ENCODE results near the gene TMEM238L. TPM values are rescaled to one million over a fixed set of nuclear protein-coding genes. Genes with fewer than 3 reads are reported as not detected.

TMEM238L gene
- total and polyA plus RNA-seq, 2 donors (not counting 3 experiments of a cell fraction or from before 2014, with no cell fraction given) = not detected

GRCh38 chr17:10809605-10810004 is 5.7 kb upstream of the TMEM238L start:
- Histone ChIP-seq H3K36me3 (ENCODE audit: control insufficient read depth in 2 of 2, extremely low read depth in 1 of 2, insufficient read depth in 2 of 2, low read length in 2 of 2) (no peaks in the 10 kb centered on the region), H3K27me3 (ENCODE audit: control insufficient read depth in 2 of 2, insufficient read depth in 2 of 2, low read length in 2 of 2) (no peaks in the 10 kb centered on the region), H3K9ac (replicated peaks; ENCODE audit: extremely low read depth, insufficient read depth, low read length) (no peak overlapping the region), H3K4me1 (ENCODE audit: control insufficient read depth, extremely low read depth, insufficient read depth, low read length) (no peaks in the 10 kb centered on the region), H3K4me3 (replicated peaks in 1 of 3; ENCODE audit: insufficient read depth in 1 of 3, low read depth in 1 of 3, low read length in 3 of 3) (no peak overlapping the region), H3K4me2 (ENCODE audit: insufficient read depth, low read length) (no peak overlapping the region), H3K79me2 (ENCODE audit: control insufficient read depth, insufficient read depth, low read length) (no peaks in the 10 kb centered on the region), H4K20me1 (replicated peaks; ENCODE audit: control insufficient read depth, extremely low read depth, insufficient read depth, low read length) (no peaks in the 10 kb centered on the region), H3K9me1 (replicated peaks; ENCODE audit: control insufficient read depth, extremely low read depth, insufficient read depth, low read length) (no peaks in the 10 kb centered on the region), H3K27ac (ENCODE audit: insufficient read depth, low read depth, low read length) (no peak overlapping the region), H2AFZ (ENCODE audit: low read depth, low read length) (no peak overlapping the region), H3K9me3 (replicated peaks; ENCODE audit: control insufficient read depth, insufficient read depth, low read length) (no peaks in the 10 kb centered on the region)
- ChIA-PET POLR2A (no interaction called here), CTCF (no interaction called here)
- FAIRE-seq (no peak), DNase-seq (ENCODE audit: low read depth, low spot score) (no peak)
- intact Hi-C loops (cut with micrococcal nuclease) (no loop called here), dilution Hi-C loops (cut with MboI; ENCODE audit: extremely low pct_ligation_motif_present, low sequenced_read_pairs) (no loop called here)
- TF ChIP-seq POLR2A (IDR thresholded peaks at IDR 0.05; ENCODE audit: low read depth, low read length) (no peak), MYC (IDR thresholded peaks at IDR 0.05; ENCODE audit: low read depth, low read length) (no peak), CTCF (IDR thresholded peaks at IDR 0.05; ENCODE audit: extremely low read depth in 1 of 2, insufficient read depth in 1 of 2, low read depth in 1 of 2, low read length in 2 of 2) (no peak), EZH2 (IDR thresholded peaks at IDR 0.05; ENCODE audit: borderline replicate concordance, low read depth, low read length, severe bottlenecking) (no peak), FOS (IDR thresholded peaks at IDR 0.05; ENCODE audit: borderline replicate concordance, insufficient read depth, low read length) (no peak), JUN (IDR thresholded peaks at IDR 0.05; ENCODE audit: borderline replicate concordance, insufficient read depth, insufficient read length, low read depth) (no peak), MAX (IDR thresholded peaks at IDR 0.05; ENCODE audit: insufficient read depth, insufficient read length) (no peak), GATA2 (IDR thresholded peaks at IDR 0.05; ENCODE audit: insufficient read depth, insufficient read length, low read depth, low read length) (no peak), POLR2AphosphoS5 (IDR thresholded peaks at IDR 0.05; ENCODE audit: insufficient read depth, low read depth, low read length) (no peak)
- no TSS peak for BruUV-seq (replicated peaks)

Data from endothelial cell of umbilical vein (primary cell).